H9 (cell line): ENCODE data around the gene PTOV1. TPM values are rescaled to one million over a fixed set of nuclear protein-coding genes. Genes with fewer than 3 reads are reported as not detected.

Experiments
- DNase-seq: peaks from one replicate; pipeline ENCODE4 v3.0.0-alpha.2; 2017
- H2AFZ ChIP-seq: one replicate; pipeline ENCODE4 v1.6.1; 2013; ENCODE audit warnings: mild to moderate bottlenecking, low read length, control low read depth, moderate library complexity
- H2AK5ac ChIP-seq: 2 replicates; pipeline ENCODE4 v1.6.1; 2013; ENCODE audit warnings: low read length, control low read depth, mixed read lengths; ENCODE audit not compliant: insufficient read length
- H2BK120ac ChIP-seq: one replicate; pipeline ENCODE4 v1.6.1; 2013; ENCODE audit warnings: low read depth, mild to moderate bottlenecking, low read length, control low read depth, inconsistent platforms; ENCODE audit not compliant: poor library complexity, severe bottlenecking
- H2BK12ac ChIP-seq: 2 replicates; pipeline ENCODE4 v1.6.1; 2013; ENCODE audit warnings: low read length, control low read depth, mixed read lengths, low read depth; ENCODE audit not compliant: insufficient read length
- H2BK15ac ChIP-seq: 2 replicates; pipeline ENCODE4 v1.6.1; 2013; ENCODE audit warnings: low read depth, low read length, control low read depth
- H2BK20ac ChIP-seq: one replicate; pipeline ENCODE4 v1.6.1; 2013; ENCODE audit warnings: low read depth, mild to moderate bottlenecking, low read length, control low read depth, inconsistent platforms; ENCODE audit not compliant: poor library complexity, severe bottlenecking
- H2BK5ac ChIP-seq: 2 replicates; pipeline ENCODE4 v1.6.1; 2013; ENCODE audit warnings: low read length, control low read depth, mixed read lengths; ENCODE audit not compliant: insufficient read length
- H3K14ac ChIP-seq: 2 replicates; pipeline ENCODE4 v1.6.1; 2013; ENCODE audit warnings: low read length, control low read depth; ENCODE audit not compliant: insufficient read depth
- H3K18ac ChIP-seq: 2 replicates; pipeline ENCODE4 v1.6.1; 2013; ENCODE audit warnings: low read depth, mild to moderate bottlenecking, mixed read lengths, low read length, control low read depth; ENCODE audit not compliant: insufficient read length
- H3K23ac ChIP-seq: 2 replicates; pipeline ENCODE4 v1.6.1; 2013; ENCODE audit warnings: low read length, control low read depth, mixed read lengths, low read depth; ENCODE audit not compliant: insufficient read length
- H3K23me2 ChIP-seq: 2 replicates; pipeline ENCODE4 v1.6.1; 2013; ENCODE audit warnings: low read depth, mild to moderate bottlenecking, mixed read lengths, low read length, control low read depth; ENCODE audit not compliant: insufficient read length, poor library complexity, severe bottlenecking
- H3K27ac ChIP-seq: 2 replicates; pipeline ENCODE4 v1.5.1; 2013; ENCODE audit warnings: low read length, control low read depth, mixed read lengths, low read depth; ENCODE audit not compliant: insufficient read length
- H3K27me3 ChIP-seq: 2 replicates; pipeline ENCODE4 v1.6.1; 2013; ENCODE audit warnings: low read length, control low read depth, inconsistent platforms; ENCODE audit not compliant: insufficient read depth
- H3K4ac ChIP-seq: 2 replicates; pipeline ENCODE4 v1.6.1; 2013; ENCODE audit warnings: low read depth, mild to moderate bottlenecking, control low read depth, inconsistent platforms, low read length, moderate library complexity
- H3K4me1 ChIP-seq: 2 replicates; pipeline ENCODE4 v1.6.1; 2013; ENCODE audit warnings: low read length, control low read depth, inconsistent platforms; ENCODE audit not compliant: insufficient read depth
- H3K4me2 ChIP-seq: 2 replicates; pipeline ENCODE4 v1.6.1; 2013; ENCODE audit warnings: low read length, control low read depth, mixed read lengths; ENCODE audit not compliant: insufficient read length, insufficient read depth
- H3K56ac ChIP-seq: 2 replicates; pipeline ENCODE4 v1.6.1; 2013; ENCODE audit warnings: low read depth, mild to moderate bottlenecking, mixed read lengths, low read length, control low read depth; ENCODE audit not compliant: insufficient read length
- H3K79me1 ChIP-seq: 2 replicates; pipeline ENCODE4 v1.6.1; 2013; ENCODE audit warnings: low read depth, mild to moderate bottlenecking, moderate library complexity, low read length, control low read depth, inconsistent platforms; ENCODE audit not compliant: insufficient read depth, poor library complexity, severe bottlenecking
- H3K79me2 ChIP-seq: 2 replicates; pipeline ENCODE4 v1.6.1; 2013; ENCODE audit warnings: low read length, control low read depth, inconsistent platforms; ENCODE audit not compliant: insufficient read depth
- H3K9ac ChIP-seq: 2 replicates; pipeline ENCODE4 v1.6.1; 2013; ENCODE audit warnings: low read length, control low read depth, mixed read lengths; ENCODE audit not compliant: insufficient read length; ENCODE audit errors: extremely low read depth
- H3K9me3 ChIP-seq: one replicate; pipeline ENCODE4 v1.6.1; 2013; ENCODE audit warnings: low read depth, low read length, inconsistent platforms; ENCODE audit not compliant: control insufficient read depth
- H3T11ph ChIP-seq: one replicate; pipeline ENCODE4 v1.6.1; 2013; ENCODE audit warnings: mild to moderate bottlenecking, low read length, control low read depth, inconsistent platforms
- H4K20me1 ChIP-seq: one replicate; pipeline ENCODE4 v1.6.1; 2013; ENCODE audit not compliant: control insufficient read depth, insufficient read length, insufficient read depth
- H4K5ac ChIP-seq: 2 replicates; pipeline ENCODE4 v1.6.1; 2013; ENCODE audit warnings: low read depth, mild to moderate bottlenecking, mixed read lengths, low read length, control low read depth; ENCODE audit not compliant: insufficient read length
- H4K8ac ChIP-seq: replicated peaks from 2 replicates; pipeline ENCODE4 v1.6.1; 2013; ENCODE audit warnings: low read length, control low read depth, mixed read lengths, low read depth; ENCODE audit not compliant: insufficient read length
- H4K91ac ChIP-seq: 2 replicates; pipeline ENCODE4 v1.6.1; 2013; ENCODE audit warnings: low read depth, mild to moderate bottlenecking, moderate library complexity, mixed read lengths, low read length, control low read depth; ENCODE audit not compliant: insufficient read length
- H3K27ac Mint-ChIP-seq, 3 experiments: 2 replicates in 2 of 3; 3 replicates in 1 of 3; pipeline ENCODE4 v1.8.0; 2020 to 2021; ENCODE audit warnings: mixed read lengths in 3 of 3, mild to moderate bottlenecking in 1 of 3, moderate library complexity in 1 of 3
- H3K27me3 Mint-ChIP-seq: 2 replicates; pipeline ENCODE4 v1.8.0; 2021; ENCODE audit warnings: low read depth, mild to moderate bottlenecking, moderate library complexity, mixed read lengths
- H3K36me3 Mint-ChIP-seq, 3 experiments: 2 replicates in 2 of 3; 3 replicates in 1 of 3; pipeline ENCODE4 v1.8.0; 2020 to 2021; ENCODE audit warnings: low read depth in 3 of 3, mixed read lengths in 3 of 3; ENCODE audit not compliant: insufficient read depth in 1 of 3
- H3K4me1 Mint-ChIP-seq, 2 experiments: 2 replicates each; pipeline ENCODE4 v1.8.0; 2020; ENCODE audit warnings: mixed read lengths in 2 of 2
- H3K4me3 Mint-ChIP-seq, 2 experiments: 2 replicates in 1 of 2; 3 replicates in 1 of 2; pipeline ENCODE4 v1.8.0; 2020 to 2021; ENCODE audit warnings: mild to moderate bottlenecking in 2 of 2, mixed read lengths in 2 of 2, moderate library complexity in 1 of 2
- H3K9me3 Mint-ChIP-seq, 2 experiments: 2 replicates in 1 of 2; 3 replicates in 1 of 2; pipeline ENCODE4 v1.8.0; 2020; ENCODE audit warnings: mild to moderate bottlenecking in 2 of 2, mixed read lengths in 2 of 2, moderate library complexity in 1 of 2
- CTCF ChIP-seq: fragments of 200-600 bp; sonication (generic); conservative IDR thresholded peaks from 3 replicates; pipeline ENCODE4 v1.8.0; 2021; ENCODE audit warnings: antibody characterized with exemption, mild to moderate bottlenecking
- WGBS: extraction: QIAGEN DNeasy Blood & Tissue Kit; methylation state at CpG from one replicate; pipeline ENCODE4 v1.1.7; 2013; ENCODE audit warnings: missing lambda C conversion rate, low lambda C conversion rate, mixed read lengths; ENCODE audit not compliant: insufficient read length; ENCODE audit errors: extremely low coverage; 5-methylcytosine and 5-hydroxymethylcytosine counted together
- total RNA-seq: library from RNA; stranded (reverse); gene quantifications from 2 replicates; pipeline ENCODE4 v1.2.1, GENCODE V29; 2021

Gene PTOV1
- total RNA-seq, 1 experiment from 2014 or later: 309 TPM

DNA sequence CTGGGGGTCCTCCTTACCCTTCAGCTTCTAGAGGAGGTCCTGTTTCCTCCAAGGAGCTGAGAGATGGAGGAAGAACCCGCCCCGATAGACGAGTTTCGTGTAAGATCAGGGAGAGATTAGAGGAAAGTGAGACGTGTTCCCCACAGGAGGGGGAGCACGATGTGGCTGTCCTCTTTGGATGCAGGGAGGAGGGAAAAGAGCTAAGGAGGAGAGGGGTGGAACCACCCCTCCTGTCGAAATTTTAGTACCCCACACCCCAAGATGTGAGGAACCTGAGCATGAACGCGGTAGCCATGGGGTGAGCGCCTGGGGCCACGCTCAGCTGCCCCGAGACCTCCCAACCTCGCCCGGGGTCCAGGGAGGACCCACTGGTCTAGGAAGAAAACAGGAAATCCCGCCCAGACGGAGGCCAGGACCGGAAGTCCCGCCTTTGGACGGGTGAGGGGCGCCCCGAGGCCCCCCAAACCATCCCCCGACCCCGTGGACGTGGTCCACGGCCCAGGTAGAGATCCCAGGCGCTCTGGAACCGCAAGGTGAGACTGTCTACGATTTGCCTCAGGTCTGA lies 25.0 kb downstream of the PTOV1 start:
- peak overlapping the region; percentile 71 for H3K18ac ChIP-seq
- H2BK20ac ChIP-seq: no peak overlapping the region
- Mint-ChIP-seq H3K27ac (no peak overlapping the region; a peak in 1 of 7 replicates), H3K4me1 (peaks cover 18 to 25% of the 10 kb centered on the region in 2 experiments), H3K36me3 (peaks cover 22 to 34% (median 24%) of the 10 kb centered on the region in 3 experiments), H3K4me3 (no peak overlapping the region), H3K9me3 (no peaks in the 10 kb centered on the region), H3K27me3 (no peaks in the 10 kb centered on the region)
- H3K23ac ChIP-seq: no peak overlapping the region
- no peak overlapping the region for H3T11ph ChIP-seq
- peak overlapping the region; percentile 59 for H3K4me2 ChIP-seq
- peak; percentile 65 for DNase-seq
- no peak for TF ChIP-seq CTCF
- no peak overlapping the region for H2AFZ ChIP-seq
- H3K14ac ChIP-seq: peak overlapping the region; percentile 89
- no peak overlapping the region for H4K8ac ChIP-seq
- no peak overlapping the region for H2AK5ac ChIP-seq
- H3K9ac ChIP-seq: peak overlapping the region; percentile 86
- H3K23me2 ChIP-seq: peaks cover 11% of the 10 kb centered on the region
- peak overlapping the region; percentile 27 for H2BK5ac ChIP-seq
- no CpG with 5 or more reads among the region's 28 CpGs for WGBS
- H3K27ac ChIP-seq: peak overlapping the region; percentile 3
- no peak overlapping the region for H3K56ac ChIP-seq
- no peaks in the 10 kb centered on the region for H4K20me1 ChIP-seq
- H3K4me1 ChIP-seq: no peaks in the 10 kb centered on the region
- H3K9me3 ChIP-seq: no peaks in the 10 kb centered on the region
- H3K79me1 ChIP-seq: no peaks in the 10 kb centered on the region
- H4K91ac ChIP-seq: no peak overlapping the region
- H3K79me2 ChIP-seq: no peaks in the 10 kb centered on the region; the same call in 1 of the 2 replicates
- no peak overlapping the region for H2BK12ac ChIP-seq
- no peak overlapping the region; the same call in 1 of the 2 replicates for H3K4ac ChIP-seq
- H2BK15ac ChIP-seq: no peak overlapping the region
- H3K27me3 ChIP-seq: no peaks in the 10 kb centered on the region
- no peak overlapping the region for H2BK120ac ChIP-seq
- H4K5ac ChIP-seq: no peak overlapping the region
